Measurements from ENCODE around the gene CMSS1.

Gene CMSS1

DNA sequence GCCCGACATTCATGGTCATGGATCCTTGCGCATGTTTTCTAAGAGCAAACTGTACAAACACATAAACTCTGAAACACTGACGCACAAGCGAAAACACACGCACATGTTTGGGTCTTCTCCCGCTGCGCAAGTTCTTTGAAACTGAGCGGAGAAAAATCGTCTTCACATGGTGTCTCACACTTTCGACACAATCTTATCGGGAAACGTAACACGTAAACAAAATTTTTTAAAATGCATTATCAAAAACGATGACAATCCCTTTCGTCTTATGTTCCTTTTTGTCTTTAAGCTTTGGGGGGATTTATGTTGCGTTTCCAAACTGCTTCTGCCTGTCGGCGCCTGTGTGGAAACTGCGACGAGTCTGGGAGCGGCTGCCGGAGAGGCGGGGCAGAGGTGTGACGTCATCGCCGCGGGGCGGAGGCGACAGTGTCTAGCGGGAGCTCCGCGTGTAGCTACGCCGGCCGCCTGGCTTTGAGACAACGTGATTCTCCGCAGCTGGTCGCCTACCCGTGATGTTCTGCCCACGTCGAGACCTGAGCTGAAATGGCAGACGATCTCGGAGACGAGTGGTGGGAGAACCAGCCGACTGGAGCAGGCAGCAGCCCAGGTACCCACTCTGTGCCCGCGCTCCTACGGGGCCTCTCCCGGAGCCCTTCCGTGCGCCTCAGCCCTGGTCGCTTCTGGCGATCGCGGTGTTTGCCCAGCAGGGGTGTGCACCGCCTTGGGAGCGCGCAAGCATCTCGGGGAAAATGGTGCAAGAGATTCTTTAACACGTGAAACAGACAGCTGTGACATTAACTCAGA lies at the start of gene CMSS1:
Gene CMSS1, plus strand, starts transcription at position 426 of the 804 bp plus-strand sequence.
- H3K27me3 Mint-ChIP-seq: no peaks in the 10 kb centered on the region
- no peaks in the 10 kb centered on the region for H3K9me3 Mint-ChIP-seq
- H3K27ac Mint-ChIP-seq: peak within 1 kb of the TSS; percentile 100
- H3K4me3 Mint-ChIP-seq: peak within 1 kb of the TSS; percentile 99
- H3K4me1 Mint-ChIP-seq (ENCODE audit: low read depth): peaks cover 50% of the 10 kb centered on the region
- peaks cover 20% of the 10 kb centered on the region for H3K36me3 Mint-ChIP-seq (ENCODE audit: low read depth)

DNA sequence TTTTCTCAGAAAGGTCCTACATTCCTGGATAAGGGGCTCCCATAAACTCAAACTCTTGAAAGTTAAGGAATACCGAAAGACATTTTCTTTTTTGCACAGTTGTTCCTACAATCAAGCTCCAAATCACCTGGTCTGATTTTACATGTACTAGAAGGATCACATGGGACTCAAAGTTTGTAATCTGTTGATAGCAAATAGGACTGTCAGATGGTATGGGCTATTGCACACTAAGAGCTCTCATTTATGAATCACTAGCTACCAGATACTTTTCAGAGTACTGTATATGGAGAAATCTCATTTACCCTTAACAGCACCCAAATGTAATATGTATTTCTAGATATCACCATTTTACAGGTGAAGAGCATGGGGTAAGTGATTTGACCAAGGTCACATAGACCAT lies 49.5 kb upstream of the CMSS1 start:
- H3K4me3 Mint-ChIP-seq: no peak overlapping the region
- peaks cover 7% of the 10 kb centered on the region for H3K27me3 Mint-ChIP-seq
- no peaks in the 10 kb centered on the region for H3K4me1 Mint-ChIP-seq (ENCODE audit: low read depth)
- H3K27ac Mint-ChIP-seq: no peak overlapping the region
- H3K36me3 Mint-ChIP-seq (ENCODE audit: low read depth): no peaks in the 10 kb centered on the region
- H3K9me3 Mint-ChIP-seq: no peaks in the 10 kb centered on the region

DNA sequence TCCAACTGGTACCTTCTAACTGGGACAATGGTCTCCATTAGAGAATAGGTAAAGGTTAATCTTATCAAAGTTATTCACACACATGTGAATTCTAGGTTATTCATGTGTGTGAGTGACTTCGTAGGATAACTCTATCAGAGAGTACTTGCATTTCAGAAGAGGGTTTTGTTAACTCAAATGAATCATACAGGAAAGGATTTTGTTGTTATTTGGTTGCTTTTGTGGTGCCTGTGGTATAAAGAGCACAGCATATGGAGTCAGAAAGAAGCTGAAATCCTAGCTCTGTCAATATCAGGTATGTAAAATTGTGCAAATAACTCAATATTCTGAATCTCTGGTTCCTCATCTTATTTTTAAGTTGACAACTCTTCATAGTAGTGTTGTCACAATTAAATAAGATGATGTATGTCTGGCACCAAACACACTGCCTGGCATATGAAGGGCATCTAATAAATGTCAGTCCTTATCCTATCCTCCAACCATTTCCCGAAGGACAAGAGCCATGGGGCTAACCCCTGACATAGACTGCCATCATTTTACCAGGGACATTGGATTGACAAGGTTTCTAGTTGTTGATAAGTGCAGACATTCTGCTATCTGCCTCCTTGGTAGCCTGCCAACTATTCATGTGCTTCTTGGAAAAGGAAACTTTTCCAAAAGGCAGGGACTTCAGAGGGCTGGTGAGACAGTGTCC lies 48.7 kb upstream of the CMSS1 start:
- no peaks in the 10 kb centered on the region for H3K4me1 Mint-ChIP-seq (ENCODE audit: low read depth)
- H3K4me3 Mint-ChIP-seq: no peak overlapping the region
- peaks cover 7% of the 10 kb centered on the region for H3K27me3 Mint-ChIP-seq
- H3K36me3 Mint-ChIP-seq (ENCODE audit: low read depth): no peaks in the 10 kb centered on the region
- no peak overlapping the region for H3K27ac Mint-ChIP-seq
- H3K9me3 Mint-ChIP-seq: no peaks in the 10 kb centered on the region

DNA sequence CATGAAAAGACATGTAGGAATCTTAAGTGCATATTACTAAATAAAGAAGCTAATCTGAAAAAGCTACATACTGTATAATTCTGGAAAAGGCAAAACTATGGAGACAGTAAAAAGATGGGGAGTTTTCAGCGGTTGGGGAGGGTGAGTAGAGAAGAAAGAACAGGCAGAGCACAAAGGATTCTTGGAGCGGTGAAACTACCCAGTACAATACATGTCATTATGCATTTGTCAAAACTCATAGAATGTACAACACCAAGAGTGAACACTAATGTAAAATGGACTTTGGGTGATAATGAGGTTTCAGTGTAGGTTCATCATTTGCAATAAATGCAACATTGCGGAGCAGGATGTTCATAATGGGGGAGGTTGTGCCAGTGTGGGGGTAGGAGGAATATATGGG lies 45.5 kb upstream of the CMSS1 start:
- Mint-ChIP-seq H3K4me1 (ENCODE audit: low read depth) (no peaks in the 10 kb centered on the region), H3K9me3 (no peaks in the 10 kb centered on the region), H3K27ac (no peak overlapping the region), H3K27me3 (peaks cover 6% of the 10 kb centered on the region), H3K36me3 (ENCODE audit: low read depth) (no peaks in the 10 kb centered on the region), H3K4me3 (no peak overlapping the region)

DNA sequence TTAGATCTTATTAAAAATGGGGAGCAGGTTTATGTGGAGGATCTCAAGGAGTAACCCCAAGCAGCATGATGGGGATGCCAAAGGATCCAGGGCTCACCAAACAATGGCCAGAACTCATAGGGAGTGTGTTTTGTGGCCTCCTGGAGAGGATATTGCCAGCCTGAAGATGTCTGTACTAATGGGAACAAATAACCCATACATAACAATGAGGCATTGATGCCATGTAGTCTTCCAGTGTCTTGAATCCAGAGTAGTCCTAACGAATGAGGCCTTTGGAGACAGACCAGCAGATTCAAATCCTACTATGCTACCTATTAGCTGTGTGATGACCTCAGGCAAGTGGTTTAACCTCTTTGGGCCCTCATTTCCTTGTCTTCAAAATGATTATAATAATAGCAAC lies 45.0 kb upstream of the CMSS1 start:
- H3K27me3 Mint-ChIP-seq: peaks cover 11% of the 10 kb centered on the region
- no peak overlapping the region for H3K27ac Mint-ChIP-seq
- H3K9me3 Mint-ChIP-seq: no peaks in the 10 kb centered on the region
- no peaks in the 10 kb centered on the region for H3K4me1 Mint-ChIP-seq (ENCODE audit: low read depth)
- H3K36me3 Mint-ChIP-seq (ENCODE audit: low read depth): no peaks in the 10 kb centered on the region
- no peak overlapping the region for H3K4me3 Mint-ChIP-seq

DNA sequence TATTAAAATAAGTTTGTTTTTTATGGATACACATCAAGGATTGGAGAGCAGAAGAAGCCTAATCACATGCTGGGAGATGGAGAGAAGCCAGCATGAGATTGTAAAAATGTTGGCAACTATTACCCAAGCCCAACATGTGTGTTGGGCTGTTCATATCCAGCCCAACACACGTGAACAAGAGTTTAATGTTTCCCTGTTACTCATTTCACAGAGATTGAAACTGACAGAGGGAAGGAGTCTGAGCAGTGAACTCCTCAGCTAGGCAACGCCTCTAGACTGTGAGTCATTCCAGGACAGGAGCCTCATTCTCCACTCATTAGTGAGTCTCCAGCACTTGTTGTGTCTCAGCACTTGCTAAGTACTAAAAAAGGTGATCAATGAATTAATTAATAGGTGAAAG lies 43.2 kb upstream of the CMSS1 start:
- Mint-ChIP-seq H3K27me3 (peaks cover 17% of the 10 kb centered on the region), H3K9me3 (no peaks in the 10 kb centered on the region), H3K36me3 (ENCODE audit: low read depth) (no peaks in the 10 kb centered on the region), H3K27ac (no peak overlapping the region), H3K4me1 (ENCODE audit: low read depth) (no peaks in the 10 kb centered on the region), H3K4me3 (no peak overlapping the region)

DNA sequence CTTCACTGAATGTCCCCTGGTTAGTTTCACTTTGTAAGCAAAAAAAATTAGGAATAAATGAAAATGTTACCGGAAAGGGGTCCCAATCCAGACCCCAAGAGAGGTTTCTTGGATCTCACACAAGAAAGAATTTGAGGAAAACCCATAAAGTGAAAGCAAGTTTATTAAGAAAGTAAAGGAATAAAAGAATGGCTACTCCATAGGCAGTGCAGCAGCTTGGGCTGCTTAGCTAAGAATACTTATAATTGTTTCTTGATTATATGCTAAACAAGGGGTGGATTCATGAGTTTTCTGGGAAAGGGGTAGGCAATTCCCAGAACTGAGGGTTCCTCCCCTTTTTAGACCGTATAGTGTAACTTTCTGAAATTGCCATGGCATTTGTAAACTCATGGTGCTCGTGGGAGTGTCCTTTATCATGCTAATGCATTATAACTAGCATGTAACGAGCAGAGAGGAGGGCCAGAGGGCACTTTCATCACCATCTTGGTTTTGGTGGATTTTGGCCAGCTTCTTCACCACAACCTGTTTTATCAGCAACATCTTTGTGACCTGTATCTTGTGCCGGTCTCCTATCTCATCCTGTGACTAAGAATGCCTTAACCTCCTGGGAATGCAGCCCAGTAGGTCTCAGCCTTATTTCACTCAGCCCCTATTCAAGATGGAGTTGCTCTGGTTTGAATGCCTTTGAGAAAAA lies 41.0 kb upstream of the CMSS1 start:
- no peaks in the 10 kb centered on the region for H3K4me1 Mint-ChIP-seq (ENCODE audit: low read depth)
- no peak overlapping the region for H3K4me3 Mint-ChIP-seq

DNA sequence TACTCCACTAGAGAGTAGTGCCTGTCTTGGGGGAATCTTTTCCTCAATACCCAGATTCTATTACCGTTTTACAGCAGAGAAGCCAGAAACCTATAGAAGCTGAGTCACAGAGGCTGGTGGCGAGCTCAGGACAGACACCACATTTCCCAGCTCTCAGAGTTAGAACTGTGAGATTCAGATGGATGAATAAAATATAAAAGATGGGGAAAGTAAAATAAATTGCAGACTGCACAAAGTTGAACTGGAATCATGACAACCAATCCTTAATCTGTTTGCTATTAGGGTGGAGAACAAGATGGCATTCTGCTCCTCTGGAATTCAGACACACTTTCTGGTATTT lies 40.5 kb upstream of the CMSS1 start:
- H3K9me3 Mint-ChIP-seq: no peaks in the 10 kb centered on the region
- no peak overlapping the region for H3K4me3 Mint-ChIP-seq
- H3K27ac Mint-ChIP-seq: no peak overlapping the region
- peaks cover 36% of the 10 kb centered on the region for H3K27me3 Mint-ChIP-seq
- no peaks in the 10 kb centered on the region for H3K36me3 Mint-ChIP-seq (ENCODE audit: low read depth)
- H3K4me1 Mint-ChIP-seq (ENCODE audit: low read depth): no peaks in the 10 kb centered on the region

More for the DNA sequence above, 41.0 kb upstream of the CMSS1 start:
- Mint-ChIP-seq H3K36me3 (ENCODE audit: low read depth) (no peaks in the 10 kb centered on the region), H3K9me3 (no peaks in the 10 kb centered on the region), H3K27me3 (peaks cover 34% of the 10 kb centered on the region), H3K27ac (no peak overlapping the region)

DNA sequence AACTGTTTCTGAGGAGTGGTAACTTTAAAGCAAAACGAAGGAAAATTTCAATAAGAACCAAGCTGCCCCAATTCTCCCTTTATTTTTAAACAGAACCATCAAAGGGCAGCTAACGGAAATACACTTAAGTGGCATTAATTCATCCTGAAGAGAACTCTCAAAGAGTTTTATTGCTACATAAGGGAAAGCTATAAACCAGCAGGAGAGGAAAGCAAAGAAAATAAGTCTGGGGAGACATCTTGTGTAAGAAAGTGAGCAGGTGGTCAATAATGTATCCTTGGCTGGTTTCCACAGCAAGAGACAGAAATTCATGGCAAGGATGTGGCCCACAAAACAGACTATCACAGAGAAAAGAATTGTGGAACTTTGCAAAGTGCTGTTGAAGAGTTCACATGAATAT lies 40.0 kb upstream of the CMSS1 start:
- Mint-ChIP-seq H3K4me3 (no peak overlapping the region), H3K27ac (no peak overlapping the region), H3K9me3 (no peaks in the 10 kb centered on the region), H3K27me3 (peaks cover 36% of the 10 kb centered on the region), H3K4me1 (ENCODE audit: low read depth) (no peaks in the 10 kb centered on the region), H3K36me3 (ENCODE audit: low read depth) (no peaks in the 10 kb centered on the region)

DNA sequence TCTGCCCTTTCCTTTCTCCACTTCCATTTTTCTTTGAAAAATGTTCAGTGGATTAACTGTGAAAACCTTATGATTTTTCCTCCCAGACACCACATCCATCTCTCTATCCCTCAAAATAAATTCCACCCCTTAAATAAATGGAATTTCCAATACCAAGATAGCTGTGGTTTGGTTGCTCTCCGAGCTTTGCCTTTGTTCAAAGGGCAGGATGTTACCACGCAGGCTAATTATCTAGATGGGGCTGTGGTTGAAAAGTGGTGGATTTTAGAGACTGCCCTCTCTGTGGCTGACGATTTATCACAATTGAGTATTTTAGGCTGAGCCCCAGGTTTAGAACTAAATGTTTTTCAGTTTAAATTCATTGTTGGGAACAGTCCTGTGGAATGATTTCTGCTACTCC lies 36.9 kb upstream of the CMSS1 start:
- H3K27me3 Mint-ChIP-seq: peaks cover 44% of the 10 kb centered on the region
- no peak overlapping the region for H3K4me3 Mint-ChIP-seq
- H3K9me3 Mint-ChIP-seq: no peaks in the 10 kb centered on the region
- no peaks in the 10 kb centered on the region for H3K4me1 Mint-ChIP-seq (ENCODE audit: low read depth)
- H3K36me3 Mint-ChIP-seq (ENCODE audit: low read depth): no peaks in the 10 kb centered on the region
- H3K27ac Mint-ChIP-seq: no peak overlapping the region

DNA sequence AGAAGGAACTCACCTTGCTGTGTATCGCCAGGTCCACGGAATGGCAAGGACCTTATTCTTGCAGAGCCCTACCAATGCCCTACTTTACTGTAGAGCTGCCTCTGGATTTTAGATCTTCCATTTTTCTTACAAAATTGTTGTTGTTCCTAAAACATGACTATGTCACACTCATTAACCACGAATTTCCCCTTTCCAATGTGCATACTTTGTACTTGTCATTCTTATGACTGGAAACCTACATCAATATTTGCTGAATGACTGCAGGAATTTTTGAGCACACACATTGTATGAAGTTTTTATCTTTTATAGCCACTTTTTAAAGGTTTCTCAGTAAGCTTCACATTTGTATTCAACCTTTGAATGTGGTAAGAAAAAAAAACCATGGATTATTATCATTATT lies 35.9 kb upstream of the CMSS1 start:
- Mint-ChIP-seq H3K9me3 (no peaks in the 10 kb centered on the region), H3K4me3 (no peak overlapping the region), H3K27me3 (peaks cover 49% of the 10 kb centered on the region), H3K36me3 (ENCODE audit: low read depth) (no peaks in the 10 kb centered on the region), H3K4me1 (ENCODE audit: low read depth) (no peaks in the 10 kb centered on the region), H3K27ac (no peak overlapping the region)

DNA sequence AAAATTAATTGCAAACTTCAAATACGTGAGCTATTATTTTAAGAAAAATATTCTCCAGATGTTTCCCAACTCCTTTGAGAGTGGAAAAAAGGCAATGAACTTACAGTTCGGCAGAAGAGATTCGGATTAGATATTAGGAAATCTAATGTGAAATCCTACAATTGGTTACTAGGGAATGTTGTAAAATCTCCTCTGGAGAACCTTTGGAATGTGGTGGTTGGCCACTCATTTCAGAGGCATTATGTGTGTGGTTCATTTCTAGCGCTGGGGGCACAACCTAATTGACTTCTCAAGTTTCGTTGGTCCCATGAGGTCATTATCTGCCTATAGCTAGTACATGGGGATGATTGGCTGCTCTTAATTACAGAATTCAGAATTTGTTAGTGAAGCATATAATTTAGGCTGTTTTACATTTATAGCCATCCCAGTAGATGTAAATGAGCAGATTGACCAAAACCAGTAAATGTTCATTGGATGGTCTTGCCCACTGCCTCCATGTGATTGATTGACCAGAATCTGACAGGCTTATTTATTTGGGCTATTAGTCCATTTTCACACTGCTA lies 34.6 kb upstream of the CMSS1 start:
- H3K27ac Mint-ChIP-seq: no peak overlapping the region
- peaks cover 39% of the 10 kb centered on the region for H3K27me3 Mint-ChIP-seq
- H3K4me1 Mint-ChIP-seq (ENCODE audit: low read depth): no peaks in the 10 kb centered on the region
- no peak overlapping the region for H3K4me3 Mint-ChIP-seq
- H3K9me3 Mint-ChIP-seq: no peaks in the 10 kb centered on the region
- H3K36me3 Mint-ChIP-seq (ENCODE audit: low read depth): no peaks in the 10 kb centered on the region

DNA sequence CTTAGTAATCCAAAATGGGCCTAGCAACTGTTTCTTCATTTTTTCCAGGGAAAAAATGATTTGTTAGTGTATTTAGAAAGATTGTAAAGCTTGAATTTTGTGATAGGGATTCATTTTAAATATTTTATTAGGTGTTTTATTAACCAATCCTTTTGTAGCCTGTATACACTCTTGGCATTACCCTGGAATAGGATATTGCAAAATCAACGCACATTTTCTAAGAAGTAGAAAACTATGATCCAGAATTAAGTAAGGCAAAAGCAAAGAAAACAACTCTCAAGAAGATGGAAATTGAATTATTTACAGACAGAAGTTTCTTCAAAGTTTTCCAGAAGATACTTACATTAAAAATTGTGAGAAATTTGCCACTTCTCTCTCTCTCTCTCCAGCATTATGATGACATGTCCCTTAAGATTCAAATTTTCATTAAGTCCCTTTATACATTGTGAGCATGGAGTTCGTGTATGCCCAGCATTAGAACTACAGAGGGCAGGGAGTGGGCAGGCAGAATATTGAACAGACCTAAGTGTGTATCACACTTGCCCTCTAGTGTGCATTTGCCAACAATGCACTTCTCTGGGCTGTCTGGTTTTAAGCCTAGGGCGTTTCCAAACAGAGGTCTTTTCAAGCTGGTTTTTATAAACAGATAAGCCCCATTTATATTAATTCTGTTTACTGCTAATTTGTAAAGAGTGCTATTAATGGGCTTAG lies 28.5 kb upstream of the CMSS1 start:
- Mint-ChIP-seq H3K27me3 (peaks cover 20% of the 10 kb centered on the region), H3K27ac (no peak overlapping the region), H3K4me3 (no peak overlapping the region), H3K9me3 (no peaks in the 10 kb centered on the region), H3K4me1 (ENCODE audit: low read depth) (no peaks in the 10 kb centered on the region), H3K36me3 (ENCODE audit: low read depth) (no peaks in the 10 kb centered on the region)

DNA sequence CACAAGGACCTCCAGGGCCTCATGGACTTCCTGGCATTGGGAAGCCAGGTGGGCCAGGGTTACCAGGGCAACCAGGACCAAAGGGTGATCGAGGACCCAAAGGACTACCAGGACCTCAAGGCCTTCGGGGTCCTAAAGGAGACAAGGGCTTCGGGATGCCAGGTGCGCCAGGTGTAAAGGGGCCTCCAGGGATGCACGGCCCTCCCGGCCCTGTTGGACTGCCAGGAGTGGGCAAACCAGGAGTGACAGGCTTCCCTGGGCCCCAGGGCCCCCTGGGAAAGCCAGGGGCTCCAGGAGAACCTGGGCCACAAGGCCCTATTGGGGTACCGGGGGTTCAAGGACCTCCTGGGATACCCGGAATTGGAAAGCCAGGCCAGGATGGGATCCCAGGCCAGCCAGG lies 23.2 kb upstream of the CMSS1 start:
- Mint-ChIP-seq H3K4me1 (ENCODE audit: low read depth) (no peaks in the 10 kb centered on the region), H3K4me3 (no peak overlapping the region), H3K27ac (no peak overlapping the region), H3K36me3 (ENCODE audit: low read depth) (no peaks in the 10 kb centered on the region), H3K27me3 (peaks cover 7% of the 10 kb centered on the region), H3K9me3 (no peaks in the 10 kb centered on the region)

DNA sequence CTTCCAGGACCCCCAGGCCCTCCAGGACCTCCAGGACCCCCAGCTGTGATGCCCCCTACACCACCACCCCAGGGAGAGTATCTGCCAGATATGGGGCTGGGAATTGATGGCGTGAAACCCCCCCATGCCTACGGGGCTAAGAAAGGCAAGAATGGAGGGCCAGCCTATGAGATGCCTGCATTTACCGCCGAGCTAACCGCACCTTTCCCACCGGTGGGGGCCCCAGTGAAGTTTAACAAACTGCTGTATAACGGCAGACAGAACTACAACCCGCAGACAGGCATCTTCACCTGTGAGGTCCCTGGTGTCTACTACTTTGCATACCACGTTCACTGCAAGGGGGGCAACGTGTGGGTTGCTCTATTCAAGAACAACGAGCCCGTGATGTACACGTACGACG lies 22.1 kb upstream of the CMSS1 start:
- H3K4me3 Mint-ChIP-seq: no peak overlapping the region

More for the DNA sequence above, 22.1 kb upstream of the CMSS1 start:
- Mint-ChIP-seq H3K27me3 (peaks cover 2% of the 10 kb centered on the region), H3K36me3 (ENCODE audit: low read depth) (no peaks in the 10 kb centered on the region), H3K27ac (no peak overlapping the region), H3K4me1 (ENCODE audit: low read depth) (no peaks in the 10 kb centered on the region), H3K9me3 (no peaks in the 10 kb centered on the region)
